HepG2 (cell line): ENCODE measurements around the gene MCU. TPM values are rescaled to one million over a fixed set of nuclear protein-coding genes. Genes with fewer than 3 reads are reported as not detected.

Experiments
- ATF7 ChIP-seq, 2 experiments: fragments of 450-650 bp in 1 of 2; sonication (generic) in 1 of 2; formaldehyde crosslinking in 1 of 2; IDR thresholded peaks; 2 replicates each; pipeline versions ENCODE4 v1.4.0 to v1.6.1; 2016 to 2020; ENCODE audit warnings: antibody characterized with exemption in 1 of 2, mild to moderate bottlenecking in 1 of 2, missing genetic modification reagents in 1 of 2
- BATF2 ChIP-seq: sonication (generic); formaldehyde crosslinking; IDR thresholded peaks from 2 replicates; pipeline ENCODE4 v1.8.0; 2022; ENCODE audit warnings: mild to moderate bottlenecking, missing genetic modification reagents, moderate library complexity
- CEBPG ChIP-seq: IDR thresholded peaks from 2 replicates; pipeline ENCODE4 v1.6.1; 2016
- FOXA1 ChIP-seq, 2 experiments: fragments of 450-650 bp in 1 of 2; sonication (generic) in 1 of 2; formaldehyde crosslinking in 1 of 2; IDR thresholded peaks; 2 replicates each; pipeline versions ENCODE4 v1.4.0 to v1.6.1; 2016 to 2020; ENCODE audit warnings: missing genetic modification reagents in 1 of 2
- FOXJ3 ChIP-seq: sonication (generic); formaldehyde crosslinking; IDR thresholded peaks from 2 replicates; pipeline ENCODE4 v1.4.0; 2020; ENCODE audit warnings: missing genetic modification reagents, mild to moderate bottlenecking, borderline replicate concordance
- GATAD2A ChIP-seq: IDR thresholded peaks from 2 replicates; pipeline ENCODE4 v1.6.1; 2016
- HNF4A ChIP-seq: sonication (generic); formaldehyde crosslinking; IDR thresholded peaks from 2 replicates; pipeline ENCODE4 v1.4.0; 2020; ENCODE audit warnings: missing genetic modification reagents
- HOXA3 ChIP-seq: sonication (generic); formaldehyde crosslinking; IDR thresholded peaks from 2 replicates; pipeline ENCODE4 v1.5.0; 2020; ENCODE audit warnings: missing genetic modification reagents
- ISL2 ChIP-seq: sonication (generic); formaldehyde crosslinking; IDR thresholded peaks from 2 replicates; pipeline ENCODE4 v1.5.0; 2020; ENCODE audit warnings: missing genetic modification reagents
- LCORL ChIP-seq, 2 experiments: fragments of 450-650 bp in 1 of 2; sonication (generic) in 1 of 2; formaldehyde crosslinking in 1 of 2; IDR thresholded peaks; 2 replicates each; pipeline versions ENCODE4 v1.5.0 to v1.6.1; 2017 to 2020; ENCODE audit warnings: antibody characterized with exemption in 1 of 2, missing genetic modification reagents in 1 of 2
- MAFG ChIP-seq: sonication (generic); formaldehyde crosslinking; IDR thresholded peaks from 2 replicates; pipeline ENCODE4 v1.5.1; 2020; ENCODE audit warnings: mild to moderate bottlenecking, missing genetic modification reagents
- MED1 ChIP-seq: sonication (generic); formaldehyde crosslinking; IDR thresholded peaks from 2 replicates; pipeline ENCODE4 v1.4.0; 2020; ENCODE audit warnings: missing genetic modification reagents
- MIXL1 ChIP-seq: IDR thresholded peaks from 2 replicates; pipeline ENCODE4 v1.6.1; 2016
- NCOA2 ChIP-seq: sonication (generic); formaldehyde crosslinking; IDR thresholded peaks from 2 replicates; pipeline ENCODE4 v1.8.0; 2022; ENCODE audit warnings: inconsistent platforms
- NFYC ChIP-seq: IDR thresholded peaks from 2 replicates; pipeline ENCODE4 v1.6.1; 2016; ENCODE audit warnings: missing genetic modification reagents, missing compliant biosample characterization
- RARA ChIP-seq: IDR thresholded peaks from 2 replicates; pipeline ENCODE4 v1.6.1; 2016; ENCODE audit warnings: missing genetic modification reagents, missing compliant biosample characterization
- RXRB ChIP-seq: IDR thresholded peaks from 2 replicates; pipeline ENCODE4 v1.6.1; 2016; ENCODE audit warnings: borderline replicate concordance, missing genetic modification reagents, missing compliant biosample characterization
- SAP130 ChIP-seq: IDR thresholded peaks from 2 replicates; pipeline ENCODE4 v1.6.1; 2016; ENCODE audit warnings: low read depth
- ZBTB14 ChIP-seq: sonication (generic); formaldehyde crosslinking; IDR thresholded peaks from 2 replicates; pipeline ENCODE4 v1.4.0; 2020; ENCODE audit warnings: missing genetic modification reagents
- ZBTB43 ChIP-seq: sonication (generic); formaldehyde crosslinking; conservative IDR thresholded peaks from 2 replicates; pipeline ENCODE4 v1.4.0; 2020; ENCODE audit warnings: missing genetic modification reagents
- ZBTB46 ChIP-seq: sonication (generic); formaldehyde crosslinking; IDR thresholded peaks from 2 replicates; pipeline ENCODE4 v1.4.0; 2020; ENCODE audit warnings: mild to moderate bottlenecking, missing genetic modification reagents, borderline replicate concordance
- ZNF503 ChIP-seq: sonication (generic); formaldehyde crosslinking; IDR thresholded peaks from 2 replicates; pipeline ENCODE4 v1.4.0; 2020; ENCODE audit warnings: missing genetic modification reagents
- ZNF570 ChIP-seq: sonication (generic); formaldehyde crosslinking; IDR thresholded peaks from 2 replicates; pipeline ENCODE4 v1.4.0; 2020; ENCODE audit warnings: mild to moderate bottlenecking, missing genetic modification reagents, borderline replicate concordance
- ZNF644 ChIP-seq: IDR thresholded peaks from 2 replicates; pipeline ENCODE4 v1.6.1; 2016; ENCODE audit warnings: low read depth
- ZNF879 ChIP-seq: sonication (generic); formaldehyde crosslinking; IDR thresholded peaks from 2 replicates; pipeline ENCODE4 v1.8.1; 2023; ENCODE audit warnings: missing genetic modification reagents
- ZSCAN29 ChIP-seq: sonication (generic); formaldehyde crosslinking; conservative IDR thresholded peaks from 2 replicates; pipeline ENCODE4 v1.4.0; 2020; ENCODE audit warnings: mild to moderate bottlenecking, missing genetic modification reagents
- polyA plus RNA-seq, 8 experiments: library from polyadenylated mRNA; depleted of rRNA in 3 of 8; stranded (reverse) in 7 of 8; unstranded in 1 of 8; fragments of >200 nt; fragmentation: Illumina TruSeq in 4 of 8; extraction: Trizol in 4 of 8; gene quantifications; 2 replicates each; pipeline versions ENCODE4 v1.2.1 to v1.2.3, GENCODE V29; 2011 to 2016; ENCODE audit warnings: low read depth in 4 of 8, missing spikeins in 1 of 8, mixed read lengths in 1 of 8; ENCODE audit not compliant: insufficient read depth in 1 of 8
- total RNA-seq, 5 experiments: library from RNA; depleted of rRNA; stranded (reverse); fragments of >200 nt; fragmentation: Illumina TruSeq; extraction: Trizol; gene quantifications; 2 replicates each; pipeline ENCODE4 v1.2.3, GENCODE V29; 2016; ENCODE audit warnings: low read depth in 1 of 5

Gene MCU
- total and polyA plus RNA-seq, 2 of the 13 experiments (the other 11 are each of a cell fraction or from before 2014, with no cell fraction given), result 25.9 to 64.5 TPM

- TF ChIP-seq BATF2 (CRISPR knock-in tag), result no peak
- no peak for TF ChIP-seq ATF7 (IDR thresholded peaks at IDR 0.05)
- no peak for TF ChIP-seq ATF7 (CRISPR knock-in tag; IDR thresholded peaks at IDR 0.05)
- no peak for TF ChIP-seq ZBTB43 (CRISPR knock-in tag)
- TF ChIP-seq RXRB (CRISPR knock-in tag), result peak; percentile 23; the same call in 1 of the 2 replicates
- peak; percentile 95 for TF ChIP-seq ZNF644 (CRISPR knock-in tag)
- TF ChIP-seq RARA (CRISPR knock-in tag), result 0 out of 2 replicates have a peak, but pooled peaks have one; percentile 27
- TF ChIP-seq SAP130 (CRISPR knock-in tag), result peak; percentile 59
- no peak for TF ChIP-seq MAFG (CRISPR knock-in tag)
- TF ChIP-seq ISL2 (CRISPR knock-in tag), result peak; percentile 44
- peak; percentile 47; the same call in 1 of the 2 replicates for TF ChIP-seq NCOA2 (CRISPR knock-in tag)
- 0 out of 2 replicates have a peak, but pooled peaks have one; percentile 22 for TF ChIP-seq ZNF503 (CRISPR knock-in tag)
- TF ChIP-seq LCORL (IDR thresholded peaks at IDR 0.05), result no peak; the same call in 1 of the 2 replicates
- 0 out of 2 replicates have a peak, but pooled peaks have one; percentile 43 for TF ChIP-seq LCORL (CRISPR knock-in tag; IDR thresholded peaks at IDR 0.05)
- TF ChIP-seq HNF4A (CRISPR knock-in tag), result peak; percentile 94
- TF ChIP-seq MIXL1, result peak; percentile 29; the same call in 1 of the 2 replicates
- peak; percentile 43; the same call in 1 of the 2 replicates for TF ChIP-seq MED1
- no peak for TF ChIP-seq ZBTB14 (CRISPR knock-in tag)
- TF ChIP-seq NFYC (CRISPR knock-in tag), result no peak
- 0 out of 2 replicates have a peak, but pooled peaks have one; percentile 25 for TF ChIP-seq ZSCAN29 (CRISPR knock-in tag)
- peak; percentile 48; the same call in 1 of the 2 replicates for TF ChIP-seq HOXA3 (CRISPR knock-in tag)
- TF ChIP-seq FOXJ3, result peak; percentile 45; the same call in 1 of the 2 replicates
- TF ChIP-seq CEBPG (CRISPR knock-in tag), result peak; percentile 48
- no peak; the same call in 1 of the 2 replicates for TF ChIP-seq FOXA1 (IDR thresholded peaks at IDR 0.05)
- TF ChIP-seq FOXA1 (CRISPR knock-in tag; IDR thresholded peaks at IDR 0.05), result peak; percentile 91
- TF ChIP-seq ZNF570 (CRISPR knock-in tag), result no peak
- no peak for TF ChIP-seq ZBTB46 (CRISPR knock-in tag)
- peak; percentile 77 for TF ChIP-seq GATAD2A (CRISPR knock-in tag)
- TF ChIP-seq ZNF879 (CRISPR knock-in tag), result no peak
Measured at GRCh38 chr10:72679838-72680241, 12.1 kb upstream of the MCU start (continued).
